Esophagus squamous epithelium (tissue), 5 donors: ENCODE measurements around the gene LYPLA2. TPM values are rescaled to one million over a fixed set of nuclear protein-coding genes. Genes with fewer than 3 reads are reported as not detected.

Source experiments
- DNase-seq: peaks from one replicate; lab custom pipeline; 2025; lab: John Stamatoyannopoulos, UW
- H3K27ac ChIP-seq, 4 donors: fragments of 200-600 bp; sonication (generic); one replicate each; pipeline ENCODE4 v1.5.1; 2016 to 2019; ENCODE audit warnings: mild to moderate bottlenecking in 1 of 4
- H3K27me3 ChIP-seq, 4 donors: fragments of 200-600 bp; sonication (generic); 1 replicate in 3 of 4; 2 replicates in 1 of 4; pipeline versions ENCODE4 v1.5.1 to v1.6.0; 2017 to 2021; ENCODE audit warnings: antibody characterized with exemption in 1 of 4
- H3K36me3 ChIP-seq, 3 donors: fragments of 200-600 bp; sonication (generic); one replicate each; pipeline ENCODE4 v1.5.1; 2016 to 2019
- H3K4me1 ChIP-seq, 3 donors: fragments of 200-600 bp; sonication (generic); one replicate each; pipeline ENCODE4 v1.5.1; 2017 to 2019
- H3K4me3 ChIP-seq, 4 donors: fragments of 200-600 bp; sonication (generic); 1 replicate in 3 of 4; 2 replicates in 1 of 4; pipeline ENCODE4 v1.5.1; 2016 to 2019; ENCODE audit warnings: mild to moderate bottlenecking in 2 of 4, moderate library complexity in 1 of 4
- H3K9me3 ChIP-seq, 3 donors: fragments of 200-600 bp; sonication (generic); one replicate each; pipeline ENCODE4 v1.5.1; 2016 to 2019
- POLR2A ChIP-seq, 4 donors: fragments of 450-650 bp; IDR thresholded peaks; one replicate each; pipeline ENCODE4 v1.6.1; 2017; ENCODE audit warnings: antibody characterized with exemption in 4 of 4, mild to moderate bottlenecking in 4 of 4, moderate library complexity in 3 of 4
- WGBS, 2 donors: methylation state at CpG; one replicate each; pipeline ENCODE4 v1.1.5; 2018; 5-methylcytosine and 5-hydroxymethylcytosine counted together
- intact Hi-C: fragments of 100-400 bp; cut with DNase I; formaldehyde crosslinking; loops from one replicate; pipeline ENCODE4 v1.15.0; 2022
- total RNA-seq, 4 donors: library from RNA; depleted of rRNA; stranded (reverse); fragments of >200 nt; gene quantifications; one replicate each; pipeline ENCODE4 v1.1.0, GENCODE V29; 2016
- TF ChIP-seq, protein P1 (sequence below), 6 experiments: fragments of 450-650 bp in 4 of 6; fragments of 200-600 bp in 2 of 6; sonication (generic) in 2 of 6; IDR thresholded peaks; one replicate each; pipeline ENCODE4 v1.5.1; 2016 to 2019; ENCODE audit warnings: antibody characterized with exemption in 6 of 6, mild to moderate bottlenecking in 4 of 6, moderate library complexity in 4 of 6
- donor health status: DM: yes; HTN: yes; CAD: no.

Gene LYPLA2
- total RNA-seq = 10 to 100 TPM; 51.9 to 75.5 (median 64.4) TPM

DNA sequence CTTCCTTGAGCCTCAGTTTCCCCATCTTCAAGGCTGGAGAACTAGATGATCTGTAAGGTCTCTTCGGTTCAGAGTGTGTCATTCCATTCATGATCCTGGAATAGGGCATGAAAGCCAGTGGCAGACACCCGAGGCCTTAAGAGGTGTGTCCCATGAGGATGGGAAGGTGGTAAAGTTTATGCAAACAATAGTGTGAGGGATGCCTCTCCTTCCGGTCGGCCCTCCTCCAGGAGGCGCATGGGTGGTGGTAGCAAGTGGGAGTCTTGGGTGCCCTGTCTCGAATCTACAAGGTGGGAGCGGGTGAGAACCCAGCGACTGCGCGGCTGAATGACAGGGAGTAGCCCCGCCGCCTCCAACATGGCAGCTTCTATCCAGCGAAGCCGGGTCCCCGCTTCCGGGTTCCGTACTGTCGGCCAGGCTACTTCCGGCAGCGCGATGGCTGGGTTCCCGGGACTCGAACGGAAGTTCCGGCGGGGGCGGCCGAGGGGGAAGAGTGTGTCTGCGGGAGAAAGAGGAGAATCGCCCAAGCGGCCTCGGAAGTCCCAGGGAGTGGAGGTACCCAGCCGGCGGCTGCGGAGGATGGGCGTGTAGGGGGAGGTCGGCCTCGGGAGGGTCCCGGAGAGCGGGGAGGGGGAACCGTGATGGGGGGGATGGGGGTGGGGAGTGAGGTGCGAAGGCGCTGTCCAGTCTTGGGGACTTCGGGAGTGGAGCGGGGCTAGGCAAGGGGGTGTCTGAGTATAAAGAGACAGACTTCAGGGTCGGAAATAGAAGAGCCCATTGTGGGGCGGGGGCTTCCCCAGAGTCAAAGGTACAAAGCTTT is at the start of gene LYPLA2:
Gene LYPLA2, plus strand, starts transcription at position 450 of the 820 bp plus-strand sequence. CDS start 1,538 bp downstream, outside the sequence.
- intact Hi-C loops = no loop called here
- 1 to 3% methylated on average over 11 to 26 of the region's 47 CpGs for WGBS, 2 donors
- peaks cover 11 to 68% (median 19%) of the 10 kb centered on the region in 3 donors for H3K36me3 ChIP-seq

DNA sequence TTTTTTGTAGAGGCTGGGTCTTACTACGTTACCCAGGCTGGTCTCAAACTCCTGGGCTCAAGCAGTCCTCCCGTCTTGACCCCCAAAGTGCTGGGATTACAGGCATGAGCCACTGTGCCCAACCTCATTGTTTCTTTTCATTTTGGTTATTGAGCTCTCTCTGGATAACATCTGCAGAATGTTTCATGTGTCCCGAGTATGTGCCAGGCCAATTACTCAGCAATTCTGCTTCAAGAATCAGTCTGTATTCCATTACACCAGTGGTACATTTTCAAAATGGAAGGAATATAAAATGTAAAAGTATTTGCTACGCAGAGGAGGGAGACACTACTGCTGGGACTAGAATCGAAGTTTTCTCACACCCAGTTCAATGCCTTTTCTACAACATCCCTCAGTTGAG is 49.3 kb upstream of the LYPLA2 start:
- Histone ChIP-seq H3K9me3 (no peaks in the 10 kb centered on the region), H3K4me3 (no peak overlapping the region), H3K4me1 (peaks cover 0 to 34% (median 22%) of the 10 kb centered on the region in 3 donors), H3K36me3 (peaks cover 0 to 11% (median 0%) of the 10 kb centered on the region in 3 donors), H3K27me3 (no peaks in the 10 kb centered on the region), H3K27ac (no peak overlapping the region)
- TF ChIP-seq, protein P1, sequence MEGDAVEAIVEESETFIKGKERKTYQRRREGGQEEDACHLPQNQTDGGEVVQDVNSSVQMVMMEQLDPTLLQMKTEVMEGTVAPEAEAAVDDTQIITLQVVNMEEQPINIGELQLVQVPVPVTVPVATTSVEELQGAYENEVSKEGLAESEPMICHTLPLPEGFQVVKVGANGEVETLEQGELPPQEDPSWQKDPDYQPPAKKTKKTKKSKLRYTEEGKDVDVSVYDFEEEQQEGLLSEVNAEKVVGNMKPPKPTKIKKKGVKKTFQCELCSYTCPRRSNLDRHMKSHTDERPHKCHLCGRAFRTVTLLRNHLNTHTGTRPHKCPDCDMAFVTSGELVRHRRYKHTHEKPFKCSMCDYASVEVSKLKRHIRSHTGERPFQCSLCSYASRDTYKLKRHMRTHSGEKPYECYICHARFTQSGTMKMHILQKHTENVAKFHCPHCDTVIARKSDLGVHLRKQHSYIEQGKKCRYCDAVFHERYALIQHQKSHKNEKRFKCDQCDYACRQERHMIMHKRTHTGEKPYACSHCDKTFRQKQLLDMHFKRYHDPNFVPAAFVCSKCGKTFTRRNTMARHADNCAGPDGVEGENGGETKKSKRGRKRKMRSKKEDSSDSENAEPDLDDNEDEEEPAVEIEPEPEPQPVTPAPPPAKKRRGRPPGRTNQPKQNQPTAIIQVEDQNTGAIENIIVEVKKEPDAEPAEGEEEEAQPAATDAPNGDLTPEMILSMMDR (IDR thresholded peaks at IDR 0.05) = no peak
- no peak for TF ChIP-seq POLR2A (IDR thresholded peaks at IDR 0.05)
- 76 to 80% methylated on average over 5 of the region's 5 CpGs for WGBS, 2 donors
- DNase-seq = no peak
- intact Hi-C loops = no loop called here

More for the DNA sequence above, at the start of gene LYPLA2:
- Histone ChIP-seq H3K4me1 (peaks cover 20 to 38% (median 26%) of the 10 kb centered on the region in 3 donors), H3K27ac (peak within 1 kb of the TSS; percentile 80 to 90 (median 85)), H3K4me3 (peak within 1 kb of the TSS; percentile 52 to 93 (median 78)), H3K27me3 (no peaks in the 10 kb centered on the region), H3K9me3 (no peaks in the 10 kb centered on the region)
- TF ChIP-seq, protein P1 (IDR thresholded peaks at IDR 0.05) = peak in 2 of 6 experiments; percentile 4 to 26
- TF ChIP-seq POLR2A (IDR thresholded peaks at IDR 0.05) = peak in 3 of 4 donors; percentile 15 to 30 (median 26)
- DNase-seq = peak; percentile 41

DNA sequence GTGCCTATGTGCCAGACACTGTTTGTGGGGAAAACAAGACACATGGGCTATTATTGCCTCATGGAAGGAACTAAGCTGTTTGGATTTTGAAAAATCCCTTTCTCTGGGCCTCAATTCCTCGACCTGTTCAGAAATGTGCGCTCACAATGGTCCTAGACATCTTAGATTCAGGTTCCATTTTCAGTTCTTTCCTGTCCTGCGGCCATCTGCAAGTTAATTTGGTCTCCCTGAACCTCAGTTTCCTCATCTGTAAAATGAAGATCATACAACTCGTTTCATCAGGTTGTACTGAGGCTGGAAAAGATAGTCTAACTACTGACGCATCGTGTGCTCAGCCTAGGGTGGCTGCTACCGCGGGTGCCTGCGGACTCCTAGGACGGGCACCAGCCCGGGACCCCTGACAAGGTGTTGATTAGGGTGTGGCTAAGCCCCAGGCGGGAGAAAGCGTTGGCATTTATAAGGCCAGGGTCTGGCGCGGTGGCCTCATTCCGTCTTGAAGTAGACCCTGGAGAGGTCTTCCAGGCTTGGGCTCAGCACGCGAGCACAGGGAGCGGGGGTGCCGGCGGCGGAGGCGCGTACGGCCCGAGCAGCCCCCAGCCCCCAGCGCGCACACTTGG is 48.2 kb upstream of the LYPLA2 start:
- peak overlapping the region; percentile 71 to 100 (median 96) for H3K4me3 ChIP-seq
- 17 to 31% methylated on average over 8 to 11 of the region's 28 CpGs for WGBS, 2 donors
- DNase-seq = no peak
- TF ChIP-seq, protein P1 (IDR thresholded peaks at IDR 0.05) = no peak
- no peak for TF ChIP-seq POLR2A (IDR thresholded peaks at IDR 0.05)
- H3K27me3 ChIP-seq = no peaks in the 10 kb centered on the region
- intact Hi-C loops = no loop called here
- H3K4me1 ChIP-seq = peaks cover 0 to 46% (median 29%) of the 10 kb centered on the region in 3 donors
- peaks cover 0 to 10% (median 0%) of the 10 kb centered on the region in 3 donors for H3K36me3 ChIP-seq
- peak overlapping the region; percentile 85 to 97 (median 94) for H3K27ac ChIP-seq
- no peaks in the 10 kb centered on the region for H3K9me3 ChIP-seq

DNA sequence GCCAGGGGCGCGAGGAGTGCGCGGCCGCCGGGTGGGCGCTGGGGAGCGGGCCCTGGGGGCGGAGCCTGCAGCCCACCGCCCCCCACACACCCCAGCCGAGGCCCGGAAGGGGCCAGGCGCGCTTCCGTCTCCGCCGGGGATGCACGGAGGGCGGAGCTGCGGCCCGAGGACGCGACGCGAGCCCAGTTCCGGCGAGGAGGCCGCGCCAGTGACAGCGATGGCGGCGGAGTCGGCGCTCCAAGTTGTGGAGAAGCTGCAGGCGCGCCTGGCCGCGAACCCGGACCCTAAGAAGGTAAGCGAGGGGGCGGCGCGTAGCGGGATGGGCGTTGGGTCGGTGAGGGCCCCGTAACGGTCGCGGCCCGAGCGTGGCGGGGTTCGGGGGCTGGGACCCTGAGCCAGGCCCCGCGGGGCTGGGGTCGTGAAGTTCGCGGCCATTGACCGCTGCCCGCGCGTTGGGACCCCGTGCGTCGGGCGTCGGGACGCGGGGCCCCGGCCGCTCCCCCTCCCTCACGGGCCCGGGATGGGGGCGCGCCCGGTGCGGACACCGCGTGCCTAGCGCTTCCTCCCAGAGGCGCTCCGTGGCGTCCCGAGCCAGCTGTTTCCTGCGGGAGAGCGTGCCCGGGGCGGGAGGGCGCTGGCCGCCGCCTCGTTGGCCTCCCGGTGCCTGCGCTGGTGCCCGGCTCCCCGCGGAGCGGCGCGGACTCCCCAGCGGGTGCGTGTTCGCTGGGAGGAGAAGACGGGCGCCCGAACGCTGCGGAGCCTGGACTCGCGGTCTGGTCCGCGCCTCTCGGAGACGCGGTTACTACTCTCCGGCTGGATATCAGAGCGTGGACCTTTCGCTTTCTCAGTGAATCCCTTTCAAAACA is 47.4 kb upstream of the LYPLA2 start, which contains the start of gene ELOA:
Gene ELOA, plus strand, starts transcription at position 185 of the 866 bp plus-strand sequence. Its CDS starts 33 bp downstream, at position 218.
- peaks cover 0 to 54% (median 29%) of the 10 kb centered on the region in 3 donors for H3K4me1 ChIP-seq
- H3K4me3 ChIP-seq = peak within 1 kb of the TSS; percentile 71 to 100 (median 96)
- H3K27me3 ChIP-seq = no peaks in the 10 kb centered on the region
- H3K27ac ChIP-seq = peak within 1 kb of the TSS; percentile 85 to 97 (median 94)
- WGBS, 2 donors = 0% methylated on average over 1 of the region's 119 CpGs; no CpG with 5 or more reads in 1 of the 2 donors
- H3K36me3 ChIP-seq = peaks cover 0 to 10% (median 0%) of the 10 kb centered on the region in 3 donors
- intact Hi-C loops = no loop called here
- TF ChIP-seq, protein P1 (IDR thresholded peaks at IDR 0.05) = peak in 1 of 6 experiments; percentile 2
- TF ChIP-seq POLR2A (IDR thresholded peaks at IDR 0.05) = peak in 2 of 4 donors; percentile 69 to 80
- no peak for DNase-seq
- no peaks in the 10 kb centered on the region for H3K9me3 ChIP-seq
